SU-DHL-6 (cell line): Measurements from ENCODE around the gene EPHB4.
"Not testable (repeated sequence)": the region's sequence is repeated elsewhere in the genome, so short reads cannot be mapped to it uniquely, and the experiment has no call there.

Source experiments
- H2AFZ ChIP-seq: fragments of 200-600 bp; sonication (generic); 2 replicates; pipeline ENCODE4 v1.6.1; 2014; ENCODE audit warnings: low read depth, mild to moderate bottlenecking, moderate library complexity, mixed read lengths, antibody characterized with exemption, low read length; ENCODE audit not compliant: severe bottlenecking
- H3F3A ChIP-seq: fragments of 200-600 bp; shearing (Covaris generic); 2 replicates; pipeline ENCODE4 v1.6.0; 2016; ENCODE audit warnings: antibody characterized with exemption, mild to moderate bottlenecking; ENCODE audit not compliant: insufficient read depth
- H3K27ac ChIP-seq: fragments of 200-600 bp; sonication (generic); 2 replicates; pipeline ENCODE4 v1.5.1; 2016; ENCODE audit warnings: low read depth, mild to moderate bottlenecking, low read length, moderate library complexity, mixed read lengths
- H3K27me3 ChIP-seq: fragments of 200-600 bp; sonication (generic), shearing (Covaris generic); 2 replicates; pipeline ENCODE4 v1.6.0; 2014; ENCODE audit warnings: mild to moderate bottlenecking, low read length
- H3K36me3 ChIP-seq: fragments of 200-600 bp; sonication (generic); 2 replicates; pipeline ENCODE4 v1.6.1; 2014; ENCODE audit warnings: mild to moderate bottlenecking, low read length, mixed read lengths
- H3K4me2 ChIP-seq: fragments of 300-600, 200-600 bp; shearing (Covaris generic), sonication (generic); 2 replicates; pipeline ENCODE4 v1.6.0; 2014; ENCODE audit warnings: low read length, low read depth, mild to moderate bottlenecking; ENCODE audit not compliant: poor library complexity, severe bottlenecking
- H3K4me3 ChIP-seq: fragments of 200-600 bp; sonication (generic); 2 replicates; pipeline ENCODE4 v1.5.1; 2014; ENCODE audit warnings: antibody characterized with exemption, low read length, mild to moderate bottlenecking, mixed read lengths; ENCODE audit not compliant: insufficient read depth, poor library complexity, severe bottlenecking
- H3K79me2 ChIP-seq: fragments of 200-600 bp; sonication (generic); 2 replicates; pipeline ENCODE4 v1.6.1; 2014; ENCODE audit warnings: mild to moderate bottlenecking, low read length, moderate library complexity; ENCODE audit not compliant: insufficient read depth
- H3K9ac ChIP-seq: fragments of 200-600 bp; sonication (generic); 2 replicates; pipeline ENCODE4 v1.7.0; 2014; ENCODE audit warnings: mild to moderate bottlenecking, low read length
- H3K9me2 ChIP-seq: fragments of 200-600 bp; sonication (generic); replicated peaks from 2 replicates; pipeline ENCODE4 v1.6.1; 2014; ENCODE audit warnings: low read length; ENCODE audit not compliant: insufficient read depth
- H3K9me3 ChIP-seq: fragments of 200-600 bp; sonication (generic); 2 replicates; pipeline ENCODE4 v1.6.1; 2014; ENCODE audit warnings: low read length, mixed read lengths; ENCODE audit not compliant: insufficient read depth
- H4K20me1 ChIP-seq: fragments of 200-600 bp; sonication (generic); 2 replicates; pipeline ENCODE4 v1.6.1; 2014; ENCODE audit warnings: low read depth, mild to moderate bottlenecking, antibody characterized with exemption, low read length, moderate library complexity, mixed read lengths
- EZH2phosphoT487 ChIP-seq: fragments of 200-600 bp; sonication (generic), shearing (Covaris generic); conservative IDR thresholded peaks from 2 replicates; pipeline ENCODE4 v1.6.1; 2018; ENCODE audit warnings: mild to moderate bottlenecking, antibody characterized with exemption, low read length, moderate library complexity, mixed read lengths
- TF ChIP-seq, protein P1 (sequence below): fragments of 200-600 bp; sonication (generic); IDR thresholded peaks from one replicate; pipeline ENCODE4 v1.5.1; 2017; ENCODE audit warnings: antibody characterized with exemption, mild to moderate bottlenecking, low read length, moderate library complexity; ENCODE audit not compliant: insufficient read depth, poor library complexity, severe bottlenecking

EPHB4 gene

GRCh38 chr7:100811480-100811879 lies 15.8 kb downstream of the EPHB4 start:
- no peaks in the 10 kb centered on the region for H4K20me1 ChIP-seq
- no peak overlapping the region for H2AFZ ChIP-seq
- H3K27me3 ChIP-seq = no peaks in the 10 kb centered on the region
- no peaks in the 10 kb centered on the region for H3F3A ChIP-seq
- H3K9me2 ChIP-seq = no peaks in the 10 kb centered on the region
- no peaks in the 10 kb centered on the region for H3K9me3 ChIP-seq
- H3K79me2 ChIP-seq = no peaks in the 10 kb centered on the region
- H3K4me2 ChIP-seq = no peak overlapping the region
- no peak overlapping the region for H3K27ac ChIP-seq
- no peak for TF ChIP-seq EZH2phosphoT487
- TF ChIP-seq, protein P1, sequence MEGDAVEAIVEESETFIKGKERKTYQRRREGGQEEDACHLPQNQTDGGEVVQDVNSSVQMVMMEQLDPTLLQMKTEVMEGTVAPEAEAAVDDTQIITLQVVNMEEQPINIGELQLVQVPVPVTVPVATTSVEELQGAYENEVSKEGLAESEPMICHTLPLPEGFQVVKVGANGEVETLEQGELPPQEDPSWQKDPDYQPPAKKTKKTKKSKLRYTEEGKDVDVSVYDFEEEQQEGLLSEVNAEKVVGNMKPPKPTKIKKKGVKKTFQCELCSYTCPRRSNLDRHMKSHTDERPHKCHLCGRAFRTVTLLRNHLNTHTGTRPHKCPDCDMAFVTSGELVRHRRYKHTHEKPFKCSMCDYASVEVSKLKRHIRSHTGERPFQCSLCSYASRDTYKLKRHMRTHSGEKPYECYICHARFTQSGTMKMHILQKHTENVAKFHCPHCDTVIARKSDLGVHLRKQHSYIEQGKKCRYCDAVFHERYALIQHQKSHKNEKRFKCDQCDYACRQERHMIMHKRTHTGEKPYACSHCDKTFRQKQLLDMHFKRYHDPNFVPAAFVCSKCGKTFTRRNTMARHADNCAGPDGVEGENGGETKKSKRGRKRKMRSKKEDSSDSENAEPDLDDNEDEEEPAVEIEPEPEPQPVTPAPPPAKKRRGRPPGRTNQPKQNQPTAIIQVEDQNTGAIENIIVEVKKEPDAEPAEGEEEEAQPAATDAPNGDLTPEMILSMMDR = no peak
- H3K4me3 ChIP-seq = no peak overlapping the region
- H3K36me3 ChIP-seq = no peaks in the 10 kb centered on the region
- no peak overlapping the region for H3K9ac ChIP-seq

DNA sequence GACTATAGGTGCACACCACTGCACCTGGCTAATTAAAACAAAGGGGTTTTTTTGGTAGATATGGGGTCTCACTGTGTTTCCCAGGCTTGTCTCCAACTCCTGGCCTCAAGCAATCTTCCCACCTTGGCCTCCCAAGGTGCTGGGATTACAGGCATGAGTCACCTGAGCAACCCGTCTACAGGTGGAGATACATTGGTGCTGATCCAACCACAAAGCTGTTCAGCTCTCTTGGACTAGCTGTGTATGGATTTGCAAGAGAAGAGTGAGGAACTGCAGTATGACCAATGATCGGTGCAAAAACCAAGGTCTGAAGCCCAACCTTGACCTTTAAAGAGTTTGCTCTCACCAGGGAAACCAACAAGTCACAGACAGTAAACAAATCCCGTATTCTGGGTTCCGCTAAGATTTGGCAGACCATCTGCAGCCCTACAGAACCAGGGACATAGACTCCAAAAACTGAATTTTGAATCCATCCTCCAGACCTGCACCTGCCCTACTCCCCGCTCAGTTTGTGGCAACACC lies 18.9 kb downstream of the EPHB4 start:
- TF ChIP-seq, protein P1 = no peak
- no peak for TF ChIP-seq EZH2phosphoT487

DNA sequence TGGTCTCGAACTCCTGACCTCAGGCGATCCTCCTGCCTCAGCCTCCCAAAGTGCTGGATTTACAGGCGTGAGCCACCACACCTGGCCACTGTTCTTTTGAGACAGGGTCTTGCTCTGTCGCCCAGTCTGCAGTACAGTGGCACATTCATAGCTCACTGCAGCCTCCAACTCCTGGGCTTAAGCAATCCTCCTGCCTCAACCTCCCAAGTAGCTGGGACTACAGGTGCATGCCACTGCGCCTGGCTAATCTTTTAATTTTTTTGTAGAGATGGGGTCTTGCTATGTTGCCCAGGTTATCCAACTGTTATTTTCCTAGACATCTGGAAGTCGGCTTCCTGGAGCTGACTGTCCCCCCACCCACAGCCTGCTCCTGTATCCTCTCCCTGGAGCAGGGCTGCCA lies 20.4 kb downstream of the EPHB4 start:
- not testable (repeated sequence) for H2AFZ ChIP-seq, H3K79me2 ChIP-seq, H3K4me2 ChIP-seq, H3K4me3 ChIP-seq, H3K27me3 ChIP-seq, H3K9ac ChIP-seq, H3K9me3 ChIP-seq, H3K9me2 ChIP-seq, H3K36me3 ChIP-seq, H3K27ac ChIP-seq, H3F3A ChIP-seq, H4K20me1 ChIP-seq

More for the DNA sequence above, 18.9 kb downstream of the EPHB4 start:
- Histone ChIP-seq H3K9ac (no peak overlapping the region), H2AFZ (no peak overlapping the region), H3K4me2 (no peak overlapping the region), H3K4me3 (no peak overlapping the region), H3F3A (no peaks in the 10 kb centered on the region), H3K36me3 (no peaks in the 10 kb centered on the region), H3K79me2 (no peaks in the 10 kb centered on the region), H3K27ac (no peak overlapping the region), H3K27me3 (no peaks in the 10 kb centered on the region), H3K9me3 (no peaks in the 10 kb centered on the region), H3K9me2 (no peaks in the 10 kb centered on the region), H4K20me1 (no peaks in the 10 kb centered on the region)

DNA sequence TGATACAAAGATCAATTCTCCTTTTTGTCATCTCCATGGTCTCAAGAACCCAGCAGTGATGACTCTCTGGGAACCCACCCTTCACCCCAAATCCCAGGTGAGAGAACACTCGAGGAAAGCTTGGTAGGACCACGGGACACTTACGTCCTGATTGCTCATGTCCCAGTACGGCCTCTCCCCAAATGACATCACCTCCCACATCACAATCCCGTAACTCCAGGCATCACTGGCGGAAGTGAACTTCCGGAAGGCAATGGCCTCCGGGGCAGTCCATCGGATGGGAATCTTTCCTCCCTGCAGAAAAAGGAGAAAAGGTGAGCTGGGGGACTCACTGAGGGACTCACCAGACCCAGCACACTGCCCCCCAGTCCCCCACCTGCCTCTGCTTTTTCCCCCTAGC lies 21.0 kb downstream of the EPHB4 start:
- no peaks in the 10 kb centered on the region for H3F3A ChIP-seq
- H3K4me3 ChIP-seq = no peak overlapping the region
- no peaks in the 10 kb centered on the region for H3K27me3 ChIP-seq
- H4K20me1 ChIP-seq = no peaks in the 10 kb centered on the region
- H3K79me2 ChIP-seq = no peaks in the 10 kb centered on the region
- no peak overlapping the region for H3K27ac ChIP-seq
- TF ChIP-seq EZH2phosphoT487 = no peak
- TF ChIP-seq, protein P1 = no peak
- H3K9me2 ChIP-seq = no peaks in the 10 kb centered on the region
- H3K4me2 ChIP-seq = no peak overlapping the region
- H3K9me3 ChIP-seq = no peaks in the 10 kb centered on the region
- no peak overlapping the region for H3K9ac ChIP-seq
- no peak overlapping the region for H2AFZ ChIP-seq
- H3K36me3 ChIP-seq = no peaks in the 10 kb centered on the region
